Thoracic aorta (tissue), 2 donors: ENCODE measurements around the gene ZDHHC18. TPM values are rescaled to one million over a fixed set of nuclear protein-coding genes. Genes with fewer than 3 reads are reported as not detected.

Experiments used
- ATAC-seq: fragments of 150-250 bp; one replicate; pipeline ENCODE4 v1.8.0; 2017; ENCODE audit warnings: low read depth; ENCODE audit not compliant: insufficient number of reproducible peaks, low FRiP score
- DNase-seq: peaks from one replicate; pipeline ENCODE4 v3.0.0-alpha.2; 2020; ENCODE audit warnings: low spot score
- H3K27ac ChIP-seq, 2 donors: fragments of 200-600 bp; sonication (generic); 1 replicate in 1 of 2; 2 replicates in 1 of 2; pipeline ENCODE4 v1.5.1; 2016; ENCODE audit warnings: mild to moderate bottlenecking in 2 of 2, moderate library complexity in 2 of 2
- H3K27me3 ChIP-seq: fragments of 200-600 bp; sonication (generic); replicated peaks from 2 replicates; pipeline ENCODE4 v1.6.0; 2016; ENCODE audit warnings: mild to moderate bottlenecking; ENCODE audit not compliant: insufficient read depth
- H3K36me3 ChIP-seq: fragments of 200-600 bp; sonication (generic); one replicate; pipeline ENCODE4 v1.5.1; 2016
- H3K4me1 ChIP-seq, 2 donors: fragments of 200-600 bp; sonication (generic); 1 replicate in 1 of 2; 2 replicates in 1 of 2; pipeline versions ENCODE4 v1.5.1 to v1.6.0; 2016; ENCODE audit warnings: low read depth in 2 of 2, mild to moderate bottlenecking in 1 of 2; ENCODE audit not compliant: control insufficient read depth in 1 of 2
- H3K4me3 ChIP-seq: fragments of 200-600 bp; sonication (generic); 2 replicates; pipeline ENCODE4 v1.5.1; 2016; ENCODE audit warnings: mild to moderate bottlenecking
- H3K9me3 ChIP-seq: fragments of 200-600 bp; sonication (generic); 2 replicates; pipeline ENCODE4 v1.5.1; 2016
- total RNA-seq, 2 donors: library from RNA; depleted of rRNA; stranded (reverse); fragments of >200 nt; gene quantifications; one replicate each; pipeline versions ENCODE4 v1.1.0 to v1.2.3, GENCODE V29; 2016
- TF ChIP-seq, protein P1 (sequence below): fragments of 200-600 bp; sonication (generic); IDR thresholded peaks from one replicate; pipeline ENCODE4 v1.5.1; 2019; ENCODE audit warnings: antibody characterized with exemption

Gene ZDHHC18
- total RNA-seq, 2 donors from 2014 or later: 13.3 to 29.9 TPM

DNA sequence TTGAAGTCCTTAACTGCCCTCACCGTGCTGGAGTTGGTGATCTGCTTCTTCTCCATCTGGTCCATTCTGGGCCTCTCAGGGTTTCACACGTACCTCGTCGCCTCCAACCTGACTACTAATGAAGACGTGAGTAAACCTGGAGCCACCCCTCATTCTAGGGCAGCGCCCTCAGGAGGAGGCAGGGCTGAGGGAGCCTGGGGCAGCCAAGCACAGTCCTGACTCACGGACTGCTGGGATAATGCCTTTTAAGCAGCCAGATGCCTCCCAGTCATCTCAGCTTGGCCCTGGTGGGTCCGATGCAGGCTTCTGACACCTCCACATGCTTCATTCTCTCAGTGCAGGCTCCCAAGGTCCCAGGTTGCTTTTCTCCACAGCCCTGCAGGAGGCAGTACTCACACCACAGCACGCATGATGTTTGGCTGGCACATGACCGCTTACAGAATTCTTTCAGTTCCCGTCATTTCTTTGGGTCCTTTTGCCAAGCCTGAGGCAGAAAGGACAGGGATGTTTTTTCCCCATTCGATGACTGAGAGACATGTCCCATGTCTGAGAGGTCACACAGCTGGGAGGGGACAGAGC, 24.7 kb downstream of the ZDHHC18 start:
- Histone ChIP-seq H3K9me3 (no peaks in the 10 kb centered on the region), H3K4me1 (no peaks in the 10 kb centered on the region), H3K36me3 (peaks cover 34% of the 10 kb centered on the region), H3K27me3 (no peaks in the 10 kb centered on the region), H3K4me3 (no peak overlapping the region), H3K27ac (no peak overlapping the region)
- DNase-seq: no peak
- no peak for ATAC-seq
- TF ChIP-seq, protein P1, sequence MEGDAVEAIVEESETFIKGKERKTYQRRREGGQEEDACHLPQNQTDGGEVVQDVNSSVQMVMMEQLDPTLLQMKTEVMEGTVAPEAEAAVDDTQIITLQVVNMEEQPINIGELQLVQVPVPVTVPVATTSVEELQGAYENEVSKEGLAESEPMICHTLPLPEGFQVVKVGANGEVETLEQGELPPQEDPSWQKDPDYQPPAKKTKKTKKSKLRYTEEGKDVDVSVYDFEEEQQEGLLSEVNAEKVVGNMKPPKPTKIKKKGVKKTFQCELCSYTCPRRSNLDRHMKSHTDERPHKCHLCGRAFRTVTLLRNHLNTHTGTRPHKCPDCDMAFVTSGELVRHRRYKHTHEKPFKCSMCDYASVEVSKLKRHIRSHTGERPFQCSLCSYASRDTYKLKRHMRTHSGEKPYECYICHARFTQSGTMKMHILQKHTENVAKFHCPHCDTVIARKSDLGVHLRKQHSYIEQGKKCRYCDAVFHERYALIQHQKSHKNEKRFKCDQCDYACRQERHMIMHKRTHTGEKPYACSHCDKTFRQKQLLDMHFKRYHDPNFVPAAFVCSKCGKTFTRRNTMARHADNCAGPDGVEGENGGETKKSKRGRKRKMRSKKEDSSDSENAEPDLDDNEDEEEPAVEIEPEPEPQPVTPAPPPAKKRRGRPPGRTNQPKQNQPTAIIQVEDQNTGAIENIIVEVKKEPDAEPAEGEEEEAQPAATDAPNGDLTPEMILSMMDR: no peak

DNA sequence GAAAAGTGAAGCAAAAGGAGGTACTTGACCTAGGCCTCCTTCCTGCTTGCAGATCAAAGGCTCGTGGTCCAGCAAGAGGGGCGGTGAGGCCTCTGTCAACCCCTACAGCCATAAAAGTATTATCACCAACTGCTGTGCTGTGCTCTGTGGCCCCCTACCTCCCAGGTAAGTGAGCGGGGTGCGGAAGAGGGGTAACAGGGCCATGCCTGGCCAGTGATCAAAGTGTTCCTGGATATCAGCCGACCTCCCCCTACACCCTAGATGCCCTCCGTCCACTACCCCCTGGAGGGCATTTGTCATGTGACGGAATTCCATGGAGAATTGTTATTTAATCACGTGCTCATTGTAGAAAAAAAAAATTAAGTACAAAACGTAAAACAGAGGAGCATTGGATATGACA, 26.2 kb downstream of the ZDHHC18 start:
- Histone ChIP-seq H3K9me3 (no peaks in the 10 kb centered on the region), H3K36me3 (peaks cover 26% of the 10 kb centered on the region), H3K27ac (no peak overlapping the region), H3K27me3 (no peaks in the 10 kb centered on the region), H3K4me3 (no peak overlapping the region), H3K4me1 (no peaks in the 10 kb centered on the region)
- TF ChIP-seq, protein P1: no peak
- DNase-seq (no peak), ATAC-seq (no peak)

DNA sequence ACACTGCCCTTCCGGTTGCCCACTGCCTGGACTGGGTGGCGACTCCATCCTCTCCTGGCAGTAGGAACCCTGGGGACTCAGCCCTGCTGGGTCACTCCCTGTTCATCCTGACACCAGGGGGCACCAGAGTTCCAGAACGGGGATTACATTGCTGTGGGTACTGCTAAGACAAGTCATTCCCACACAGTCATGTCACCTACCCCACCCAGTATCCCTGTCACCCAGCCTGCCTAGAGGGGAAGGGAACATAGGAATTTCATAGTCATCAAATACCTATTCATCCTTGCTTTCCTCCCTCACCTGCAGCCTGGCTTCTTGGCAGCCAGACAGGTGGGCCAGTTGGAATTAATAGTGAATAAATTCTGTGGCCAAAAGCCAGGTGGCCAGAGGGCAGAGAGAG, 26.7 kb downstream of the ZDHHC18 start:
- Histone ChIP-seq H3K36me3 (peaks cover 23% of the 10 kb centered on the region), H3K4me1 (no peaks in the 10 kb centered on the region), H3K27me3 (no peaks in the 10 kb centered on the region), H3K4me3 (no peak overlapping the region), H3K9me3 (no peaks in the 10 kb centered on the region), H3K27ac (no peak overlapping the region)
- peak; percentile 87 for ATAC-seq
- peak; percentile 83 for DNase-seq
- TF ChIP-seq, protein P1: peak; percentile 86

DNA sequence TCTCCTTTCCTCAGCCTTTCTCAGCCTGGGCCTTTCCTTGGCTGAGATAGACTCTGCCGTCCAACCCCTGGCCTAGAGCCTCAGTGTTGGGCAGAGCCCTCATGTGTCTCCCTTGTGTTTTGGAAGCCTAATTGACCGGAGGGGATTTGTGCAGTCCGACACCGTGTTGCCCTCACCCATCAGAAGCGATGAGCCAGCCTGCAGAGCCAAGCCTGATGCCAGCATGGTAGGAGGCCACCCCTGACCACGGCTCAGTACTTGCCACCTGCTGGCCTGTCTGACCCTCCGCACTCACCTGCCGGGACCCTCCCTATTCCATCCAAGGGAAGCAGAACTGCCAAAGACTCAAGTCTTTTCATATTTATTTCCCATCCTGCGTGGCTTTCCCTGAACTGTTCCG, 27.1 kb downstream of the ZDHHC18 start:
- TF ChIP-seq, protein P1: no peak
- no peak for DNase-seq
- no peaks in the 10 kb centered on the region for H3K27me3 ChIP-seq
- H3K4me1 ChIP-seq: no peaks in the 10 kb centered on the region
- H3K27ac ChIP-seq: no peak overlapping the region
- peaks cover 23% of the 10 kb centered on the region for H3K36me3 ChIP-seq
- H3K4me3 ChIP-seq: no peak overlapping the region
- H3K9me3 ChIP-seq: no peaks in the 10 kb centered on the region
- ATAC-seq: peak; percentile 7

DNA sequence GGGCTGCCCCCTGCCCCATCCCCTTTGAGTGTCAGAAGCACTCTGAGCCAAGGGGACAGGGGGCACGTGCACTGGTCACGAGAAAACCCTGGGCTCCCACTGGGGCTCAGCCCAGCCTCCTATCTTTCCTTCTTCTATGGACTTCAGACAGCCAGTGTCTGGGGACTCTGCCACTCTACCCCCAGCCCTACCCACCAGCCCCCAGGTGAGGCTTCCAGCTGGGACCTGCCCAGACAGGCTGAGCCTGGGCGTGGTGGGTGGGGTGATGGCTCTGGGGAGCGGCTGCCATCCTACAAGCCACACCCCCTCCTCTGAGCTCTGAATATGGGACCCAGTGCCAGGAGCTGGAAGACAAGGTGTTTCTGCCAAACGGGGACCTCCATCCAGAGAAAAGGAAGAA, 28.4 kb downstream of the ZDHHC18 start:
- Histone ChIP-seq H3K9me3 (no peaks in the 10 kb centered on the region), H3K4me1 (no peaks in the 10 kb centered on the region), H3K4me3 (no peak overlapping the region), H3K27ac (no peak overlapping the region), H3K27me3 (no peaks in the 10 kb centered on the region), H3K36me3 (peaks cover 23% of the 10 kb centered on the region)
- TF ChIP-seq, protein P1: no peak
- DNase-seq (no peak), ATAC-seq (no peak)
